Cardiac muscle cell (in vitro differentiated cells and primary cell): ENCODE measurements around the gene SGPL1. TPM values are rescaled to one million over a fixed set of nuclear protein-coding genes. Genes with fewer than 3 reads are reported as not detected.
"Not testable (repeated sequence)": the region's sequence is repeated elsewhere in the genome, so short reads cannot be mapped to it uniquely, and the experiment has no call there.

Experiments used
- DNase-seq, 2 donors: peaks; one replicate each; pipeline versions ENCODE4 v3.0.0 to v3.0.0-alpha.2; 2010 to 2017; ENCODE audit warnings: low read depth in 1 of 2, low spot score in 1 of 2
- H3K27ac ChIP-seq: fragments of 200-600 bp; sonication (generic); 2 replicates; pipeline ENCODE4 v1.5.1; 2016
- H3K27me3 ChIP-seq: fragments of 200-600 bp; sonication (generic); 2 replicates; pipeline ENCODE4 v1.6.0; 2016; ENCODE audit warnings: control low read depth
- H3K36me3 ChIP-seq: fragments of 200-600 bp; sonication (generic); 2 replicates; pipeline ENCODE4 v1.5.1; 2016; ENCODE audit warnings: control low read depth
- H3K4me1 ChIP-seq: fragments of 200-600 bp; sonication (generic); 2 replicates; pipeline ENCODE4 v1.8.1; 2017; ENCODE audit warnings: low read depth, mild to moderate bottlenecking, mixed run types
- H3K4me3 ChIP-seq: fragments of 200-600 bp; sonication (generic); 2 replicates; pipeline ENCODE4 v1.5.1; 2016; ENCODE audit warnings: mild to moderate bottlenecking
- H3K9me3 ChIP-seq: fragments of 200-600 bp; sonication (generic); 2 replicates; pipeline ENCODE4 v1.5.1; 2017; ENCODE audit warnings: low read depth, mild to moderate bottlenecking, control low read depth
- polyA plus RNA-seq: library from polyadenylated mRNA; unstranded; fragments of >200 nt; fragmentation: Nextera tagmentation; extraction: Ambion mirVana; gene quantifications from 2 replicates; pipeline ENCODE4 v1.2.1, GENCODE V29; 2016
- total RNA-seq: library from RNA; depleted of rRNA; stranded (reverse); fragments of >200 nt; gene quantifications from 2 replicates; pipeline ENCODE4 v1.2.3, GENCODE V29; 2016
- TF ChIP-seq, protein P1 (sequence below): IDR thresholded peaks from 2 replicates; pipeline ENCODE4 v1.5.1; 2012; ENCODE audit warnings: low read depth, mild to moderate bottlenecking, low read length

SGPL1 gene
- total and polyA plus RNA-seq, 2 experiments from 2014 or later, result 32.3 to 51.9 TPM

- H3K36me3 ChIP-seq, result peaks cover 26% of the 10 kb centered on the region
- no peaks in the 10 kb centered on the region for H3K9me3 ChIP-seq
- no peaks in the 10 kb centered on the region for H3K27me3 ChIP-seq
- no peak overlapping the region for H3K4me3 ChIP-seq
- no peak for DNase-seq
- peak overlapping the region; percentile 83 for H3K27ac ChIP-seq
- H3K4me1 ChIP-seq, result peaks cover 50% of the 10 kb centered on the region
- TF ChIP-seq, protein P1, sequence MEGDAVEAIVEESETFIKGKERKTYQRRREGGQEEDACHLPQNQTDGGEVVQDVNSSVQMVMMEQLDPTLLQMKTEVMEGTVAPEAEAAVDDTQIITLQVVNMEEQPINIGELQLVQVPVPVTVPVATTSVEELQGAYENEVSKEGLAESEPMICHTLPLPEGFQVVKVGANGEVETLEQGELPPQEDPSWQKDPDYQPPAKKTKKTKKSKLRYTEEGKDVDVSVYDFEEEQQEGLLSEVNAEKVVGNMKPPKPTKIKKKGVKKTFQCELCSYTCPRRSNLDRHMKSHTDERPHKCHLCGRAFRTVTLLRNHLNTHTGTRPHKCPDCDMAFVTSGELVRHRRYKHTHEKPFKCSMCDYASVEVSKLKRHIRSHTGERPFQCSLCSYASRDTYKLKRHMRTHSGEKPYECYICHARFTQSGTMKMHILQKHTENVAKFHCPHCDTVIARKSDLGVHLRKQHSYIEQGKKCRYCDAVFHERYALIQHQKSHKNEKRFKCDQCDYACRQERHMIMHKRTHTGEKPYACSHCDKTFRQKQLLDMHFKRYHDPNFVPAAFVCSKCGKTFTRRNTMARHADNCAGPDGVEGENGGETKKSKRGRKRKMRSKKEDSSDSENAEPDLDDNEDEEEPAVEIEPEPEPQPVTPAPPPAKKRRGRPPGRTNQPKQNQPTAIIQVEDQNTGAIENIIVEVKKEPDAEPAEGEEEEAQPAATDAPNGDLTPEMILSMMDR, result no peak
Observed at GRCh38 chr10:70853038-70853437, 37.3 kb downstream of the SGPL1 start.

- H3K4me3 ChIP-seq, result no peak overlapping the region
- peaks cover 48% of the 10 kb centered on the region for H3K4me1 ChIP-seq
- DNase-seq, result no peak
- H3K27ac ChIP-seq, result peak overlapping the region; percentile 83
- H3K36me3 ChIP-seq, result peaks cover 30% of the 10 kb centered on the region
- H3K27me3 ChIP-seq, result no peaks in the 10 kb centered on the region
- H3K9me3 ChIP-seq, result no peaks in the 10 kb centered on the region
- TF ChIP-seq, protein P1, result no peak
Observed at GRCh38 chr10:70853457-70853856, 37.7 kb downstream of the SGPL1 start.

- Histone ChIP-seq H3K27ac (peak overlapping the region; percentile 81), H3K4me3 (no peak overlapping the region), H3K36me3 (peaks cover 48% of the 10 kb centered on the region), H3K9me3 (no peaks in the 10 kb centered on the region), H3K4me1 (peaks cover 37% of the 10 kb centered on the region), H3K27me3 (no peaks in the 10 kb centered on the region)
- peak in 1 of 2 donors; percentile 59 for DNase-seq
- TF ChIP-seq, protein P1, result no peak
Observed at GRCh38 chr10:70856454-70856853, 40.7 kb downstream of the SGPL1 start.

GRCh38 chr10:70858759-70859158 is 43.0 kb downstream of the SGPL1 start:
- Histone ChIP-seq H3K4me3 (no peak overlapping the region), H3K27me3 (no peaks in the 10 kb centered on the region), H3K4me1 (peaks cover 15% of the 10 kb centered on the region), H3K27ac (no peak overlapping the region), H3K9me3 (no peaks in the 10 kb centered on the region), H3K36me3 (peaks cover 47% of the 10 kb centered on the region)
- DNase-seq, result no peak
- TF ChIP-seq, protein P1, result no peak

GRCh38 chr10:70861495-70862197 is 45.9 kb downstream of the SGPL1 start:
- H3K4me1 ChIP-seq, H3K4me3 ChIP-seq, H3K9me3 ChIP-seq, H3K27me3 ChIP-seq, DNase-seq, H3K27ac ChIP-seq: not testable (repeated sequence)
- H3K36me3 ChIP-seq, result peaks cover 32% of the 10 kb centered on the region

GRCh38 chr10:70863470-70864160 is 47.9 kb downstream of the SGPL1 start:
- Histone ChIP-seq H3K36me3 (peaks cover 27% of the 10 kb centered on the region), H3K4me1 (no peaks in the 10 kb centered on the region), H3K27me3 (no peaks in the 10 kb centered on the region), H3K4me3 (no peak overlapping the region), H3K27ac (no peak overlapping the region), H3K9me3 (no peaks in the 10 kb centered on the region)
- TF ChIP-seq, protein P1, result no peak
- no peak for DNase-seq
